GM19324 (cell line): Measurements from ENCODE around the gene PABPN1.
A peak's percentile ranks its signal among the peaks of the same experiment; 100 is the strongest.
"Not testable (repeated sequence)": the region's sequence is repeated elsewhere in the genome, so short reads cannot be mapped to it uniquely, and the experiment has no call there.

Source experiments
- ATAC-seq: cut with Tn5 transposase; IDR thresholded peaks from one replicate; pipeline ENCODE4 v1.9.1; 2021; ENCODE audit warnings: mild to moderate bottlenecking, moderate library complexity; ENCODE audit not compliant: unreplicated experiment, low FRiP score

The PABPN1 gene

DNA sequence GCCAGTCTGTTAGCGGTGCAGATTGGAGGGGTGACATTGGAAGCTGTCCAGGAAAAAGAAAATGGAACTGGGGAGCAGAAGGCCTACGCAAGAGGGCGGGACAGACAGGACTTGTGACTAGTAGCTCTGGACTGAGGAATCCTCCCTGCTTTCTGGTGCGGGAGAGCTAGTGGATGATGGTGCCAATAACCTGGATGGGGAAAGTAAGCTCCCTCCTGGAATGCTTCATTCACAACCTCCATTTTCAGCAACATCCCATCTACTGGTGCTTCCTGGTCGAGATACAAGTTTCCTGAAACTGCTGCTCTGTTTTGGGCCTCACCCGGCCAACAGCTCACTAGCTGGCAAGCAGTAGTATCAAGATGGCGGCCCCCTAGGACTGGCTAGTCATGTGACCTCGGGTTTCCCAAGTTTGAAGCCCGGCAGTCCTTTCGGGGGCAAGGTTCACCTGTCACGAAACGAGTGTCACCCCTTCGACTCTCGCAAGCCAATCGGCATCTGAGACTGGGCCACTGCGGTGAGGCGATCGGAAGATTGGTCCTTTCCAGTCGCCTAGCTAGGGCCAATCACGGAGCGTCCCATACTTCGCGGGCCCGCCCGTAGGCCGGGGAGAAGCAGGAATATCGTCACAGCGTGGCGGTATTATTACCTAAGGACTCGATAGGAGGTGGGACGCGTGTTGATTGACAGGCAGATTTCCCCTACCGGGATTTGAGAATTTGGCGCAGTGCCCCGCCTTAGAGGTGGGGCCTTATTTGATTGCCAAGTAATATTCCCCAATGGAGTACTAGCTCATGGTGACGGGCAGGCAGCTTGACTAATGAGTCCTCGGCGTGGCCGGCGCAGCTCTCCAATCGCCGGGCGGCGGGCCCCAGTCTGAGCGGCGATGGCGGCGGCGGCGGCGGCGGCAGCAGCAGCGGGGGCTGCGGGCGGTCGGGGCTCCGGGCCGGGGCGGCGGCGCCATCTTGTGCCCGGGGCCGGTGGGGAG is at the start of gene PABPN1:
PABPN1 (plus strand) TSS at position 874 of the 988 bp plus-strand sequence; CDS start at position 887, 13 bp downstream.
- peak; percentile 93 for ATAC-seq

DNA sequence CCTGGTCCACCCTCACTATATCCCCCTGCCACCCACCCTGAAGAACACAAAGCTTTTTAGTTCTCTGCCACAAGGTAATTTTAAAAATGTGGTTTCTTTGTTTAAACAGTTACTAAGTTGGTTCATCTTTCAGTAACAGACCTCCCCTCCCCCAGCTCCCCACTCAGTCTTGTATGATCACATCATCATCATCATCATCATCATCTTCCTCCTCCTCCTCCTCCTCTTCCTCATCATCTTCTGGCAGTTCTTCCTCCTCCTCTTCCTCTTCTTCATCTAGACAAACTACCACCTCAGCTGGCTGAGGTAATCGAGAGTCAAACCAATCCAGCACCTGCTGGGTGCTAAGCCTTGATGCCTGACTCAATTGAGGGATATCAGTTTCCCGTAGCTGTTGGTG is 45.8 kb upstream of the PABPN1 start:
- no peak for ATAC-seq

DNA sequence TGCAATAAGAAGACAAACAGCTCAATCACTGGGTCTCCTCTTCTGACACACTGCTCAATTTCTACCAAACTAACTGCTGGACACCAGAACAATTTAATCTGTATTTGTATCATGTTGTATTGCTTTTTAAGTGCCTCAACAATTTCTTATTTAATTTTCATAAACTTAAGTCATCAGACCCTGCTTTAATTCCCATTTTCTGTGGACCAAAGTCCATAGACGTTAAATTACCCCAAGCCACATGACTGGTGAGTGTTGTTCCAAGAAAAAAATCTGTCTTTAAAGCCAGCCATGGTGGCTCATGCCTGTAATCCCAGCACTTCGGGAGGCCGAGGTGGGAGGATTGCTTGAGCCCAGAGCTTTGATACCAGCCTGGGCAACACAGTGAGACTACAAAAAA is 44.1 kb upstream of the PABPN1 start:
- ATAC-seq, result no peak

GRCh38 chr14:23277928-23278327 is 43.3 kb upstream of the PABPN1 start:
- ATAC-seq, result not testable (repeated sequence)

DNA sequence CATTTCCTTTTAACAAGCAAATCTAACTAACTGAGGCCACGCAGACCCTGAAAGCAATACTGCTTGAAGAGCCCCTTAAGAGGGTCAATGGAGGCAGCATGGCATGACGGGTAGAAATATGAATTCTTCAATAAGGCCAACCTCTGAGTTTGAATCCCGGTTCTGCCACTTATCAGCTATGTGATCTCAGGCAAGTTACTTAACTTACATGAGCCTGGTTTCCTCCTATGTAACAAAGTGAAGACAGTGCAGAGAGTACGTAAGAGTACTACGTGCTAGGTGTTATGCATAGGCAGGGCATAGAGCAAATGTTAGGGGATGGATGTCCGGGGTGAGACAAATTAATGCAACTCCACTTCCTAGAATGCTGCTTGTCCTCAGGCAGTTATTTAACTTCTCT is 40.0 kb upstream of the PABPN1 start:
- no peak for ATAC-seq

DNA sequence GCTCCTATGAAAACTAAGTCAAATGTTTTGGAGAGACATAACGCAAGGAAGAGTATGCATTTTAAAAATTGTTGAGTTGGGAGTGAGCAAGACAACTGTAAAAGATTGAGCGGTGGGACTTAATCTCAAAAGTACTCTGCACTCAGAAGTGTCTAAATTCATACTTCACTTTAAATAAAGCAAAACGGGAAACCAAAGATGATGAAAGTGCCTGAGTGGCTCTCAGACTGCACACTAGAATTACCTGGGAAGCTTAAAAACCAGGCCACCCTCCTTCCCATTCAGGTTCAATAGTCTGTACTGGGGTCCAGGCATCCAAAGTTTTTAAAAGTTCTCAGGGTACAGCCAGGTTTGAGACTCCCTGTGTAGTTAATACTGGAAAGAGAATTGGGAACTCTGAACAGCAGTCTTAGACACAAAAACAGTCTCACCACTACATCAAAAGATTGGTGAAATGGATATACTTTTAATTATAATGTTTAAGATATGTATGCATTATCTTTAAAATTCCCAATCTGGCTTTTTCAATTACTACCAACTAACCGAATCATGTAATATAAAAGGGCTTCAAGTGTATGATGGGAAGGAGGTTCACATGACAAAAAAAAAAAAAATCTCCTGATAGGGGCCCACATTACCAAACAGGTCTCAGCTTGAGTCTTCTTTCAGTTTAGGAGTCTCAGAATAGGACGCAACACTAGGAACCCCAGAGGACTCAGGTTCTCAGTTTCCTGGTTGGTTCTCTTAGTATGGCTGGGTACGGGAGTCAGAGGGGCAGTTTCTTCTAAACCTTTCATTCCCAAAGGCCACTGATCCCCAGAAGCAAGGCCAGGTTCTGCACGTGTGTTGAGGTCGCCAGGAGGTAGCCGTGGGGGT is 36.4 kb upstream of the PABPN1 start:
- no peak for ATAC-seq

DNA sequence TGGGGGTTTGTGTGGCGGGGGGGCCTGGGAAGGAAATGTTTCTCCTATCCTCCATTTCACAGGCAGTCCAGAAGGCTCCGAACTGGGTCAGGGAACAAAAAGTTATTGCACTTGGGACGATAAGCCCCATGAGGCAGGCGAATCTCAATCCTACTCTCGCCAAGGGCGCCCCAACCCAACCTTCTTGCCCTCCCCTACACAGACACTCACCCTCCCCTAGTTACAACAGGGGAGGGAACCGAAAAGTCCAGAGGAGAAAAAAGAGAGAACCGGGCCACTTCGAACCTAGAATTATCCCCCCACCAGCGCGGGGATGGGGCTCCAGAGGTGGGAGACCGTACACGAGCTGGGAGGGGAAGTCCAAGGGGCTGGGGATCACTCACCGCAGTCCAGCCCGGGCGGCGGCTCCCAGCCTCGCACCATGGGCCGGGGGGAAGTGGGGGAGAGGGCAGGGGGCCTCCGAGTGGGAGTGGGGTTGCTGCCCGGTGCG is 35.7 kb upstream of the PABPN1 start:
- ATAC-seq, result peak; percentile 27

DNA sequence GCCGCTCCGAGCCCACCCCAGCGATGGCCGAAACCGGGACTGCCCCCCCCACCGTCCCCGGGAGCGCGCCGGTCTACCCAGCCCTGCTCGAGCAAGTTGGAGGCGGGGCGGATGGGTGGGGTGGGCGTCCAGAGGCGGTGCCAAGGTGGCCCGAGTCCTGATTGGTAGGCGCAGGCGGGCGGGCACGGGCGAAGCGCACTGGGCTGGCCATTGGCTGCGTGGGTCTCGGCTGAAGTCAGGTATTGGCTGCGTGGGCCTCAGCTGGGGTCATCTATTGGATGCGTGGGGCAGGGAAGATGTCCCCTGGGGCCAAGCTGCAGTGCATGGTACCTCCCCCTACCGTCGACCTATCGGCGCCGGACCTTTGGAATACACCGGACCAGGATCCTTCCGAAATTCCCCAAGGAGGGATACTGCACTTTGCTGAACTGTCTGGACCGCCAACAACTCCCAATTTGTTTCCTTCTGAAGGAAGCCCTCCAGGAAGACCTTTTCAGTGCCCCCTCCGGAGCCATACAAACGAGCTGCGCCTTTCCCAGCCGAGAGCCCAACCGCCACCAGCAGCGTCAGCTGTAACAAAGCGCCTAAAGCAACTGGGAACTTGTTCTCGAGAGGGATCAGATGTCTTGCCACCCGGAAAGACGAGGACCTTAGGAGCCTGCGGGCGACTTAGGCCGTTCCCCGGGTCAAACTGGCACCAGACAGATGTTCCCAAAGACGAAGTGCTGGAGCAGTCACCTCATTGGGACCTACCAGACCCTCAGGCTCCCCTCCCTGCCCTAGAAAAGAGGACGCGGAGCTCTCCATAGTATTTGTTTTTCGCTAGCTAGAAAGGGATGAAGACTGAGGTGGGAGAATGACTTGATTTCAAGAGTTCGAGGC is 35.0 kb upstream of the PABPN1 start, which contains the start of gene HOMEZ:
HOMEZ (minus strand) TSS at position 113 of the 882 bp plus-strand sequence. CDS start 180 bp downstream, outside the sequence.
- ATAC-seq, result peak; percentile 99

DNA sequence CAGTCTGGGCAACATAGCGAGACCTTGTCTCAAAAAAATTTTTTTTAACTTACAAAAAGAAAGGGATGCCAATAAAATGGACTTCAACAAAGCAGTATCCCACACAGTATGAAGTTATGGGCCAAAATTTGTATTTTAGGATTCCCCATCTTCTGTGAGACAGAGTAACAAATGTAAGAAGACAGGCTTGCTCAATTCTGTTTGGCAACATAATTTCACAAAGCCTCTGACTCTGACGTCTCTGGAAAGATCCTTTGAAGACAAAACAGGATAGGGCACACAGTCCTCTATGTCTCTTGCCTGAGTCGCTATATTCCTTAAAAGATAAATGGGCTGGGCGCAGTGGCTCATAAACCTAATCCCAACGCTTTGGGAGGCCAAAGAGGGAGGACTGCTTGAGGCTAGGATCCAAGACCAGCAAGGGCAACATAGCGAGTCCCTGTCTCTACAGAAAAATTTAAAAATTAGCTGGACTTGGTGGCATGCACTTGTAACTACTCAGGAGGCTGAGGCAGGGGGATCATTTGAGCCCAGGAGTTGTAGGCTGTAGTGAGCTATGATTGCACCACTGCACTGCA is 34.3 kb upstream of the PABPN1 start:
- no peak for ATAC-seq

GRCh38 chr14:23294734-23295561 is 26.3 kb upstream of the PABPN1 start:
- no peak for ATAC-seq

DNA sequence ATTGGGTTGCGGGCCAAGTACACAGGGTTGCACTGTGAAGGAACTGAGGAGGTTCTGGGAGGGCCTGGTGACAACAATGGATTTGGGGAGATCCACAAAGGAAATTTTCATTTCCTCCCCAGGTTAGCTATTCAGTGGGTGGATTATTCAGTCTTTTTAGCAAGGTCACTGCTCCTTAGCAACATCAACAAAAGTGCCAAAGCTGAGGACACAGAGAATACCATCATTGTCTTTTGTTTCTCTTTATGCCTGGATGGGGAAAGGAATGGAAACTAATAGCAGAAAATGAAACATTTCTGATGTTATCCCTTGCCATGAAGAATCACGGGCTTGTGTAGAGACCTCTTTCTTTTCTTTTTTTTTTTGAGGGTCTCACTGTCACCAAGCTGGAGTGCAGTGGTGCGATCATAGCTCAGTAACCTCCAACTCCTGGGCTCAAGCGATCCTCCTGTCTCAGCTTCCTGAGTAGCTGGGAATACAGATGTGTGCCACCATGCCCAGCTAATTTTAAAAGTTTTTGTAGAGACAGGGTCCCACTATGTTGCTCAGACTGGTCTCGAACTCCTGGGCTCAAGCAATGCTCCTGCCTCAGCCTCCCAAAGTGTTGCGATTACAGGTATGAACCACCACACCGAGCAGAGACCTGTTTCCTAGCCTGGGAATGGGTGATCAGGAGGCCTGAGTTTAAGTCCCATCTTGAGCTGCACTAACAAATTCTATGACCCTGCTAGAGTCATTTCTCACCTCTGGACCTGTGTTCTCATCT is 25.1 kb upstream of the PABPN1 start:
- no peak for ATAC-seq

- ATAC-seq, result no peak
Measured at GRCh38 chr14:23297096-23297495, 24.2 kb upstream of the PABPN1 start.

GRCh38 chr14:23297611-23298277 is 23.5 kb upstream of the PABPN1 start:
- ATAC-seq, result no peak

DNA sequence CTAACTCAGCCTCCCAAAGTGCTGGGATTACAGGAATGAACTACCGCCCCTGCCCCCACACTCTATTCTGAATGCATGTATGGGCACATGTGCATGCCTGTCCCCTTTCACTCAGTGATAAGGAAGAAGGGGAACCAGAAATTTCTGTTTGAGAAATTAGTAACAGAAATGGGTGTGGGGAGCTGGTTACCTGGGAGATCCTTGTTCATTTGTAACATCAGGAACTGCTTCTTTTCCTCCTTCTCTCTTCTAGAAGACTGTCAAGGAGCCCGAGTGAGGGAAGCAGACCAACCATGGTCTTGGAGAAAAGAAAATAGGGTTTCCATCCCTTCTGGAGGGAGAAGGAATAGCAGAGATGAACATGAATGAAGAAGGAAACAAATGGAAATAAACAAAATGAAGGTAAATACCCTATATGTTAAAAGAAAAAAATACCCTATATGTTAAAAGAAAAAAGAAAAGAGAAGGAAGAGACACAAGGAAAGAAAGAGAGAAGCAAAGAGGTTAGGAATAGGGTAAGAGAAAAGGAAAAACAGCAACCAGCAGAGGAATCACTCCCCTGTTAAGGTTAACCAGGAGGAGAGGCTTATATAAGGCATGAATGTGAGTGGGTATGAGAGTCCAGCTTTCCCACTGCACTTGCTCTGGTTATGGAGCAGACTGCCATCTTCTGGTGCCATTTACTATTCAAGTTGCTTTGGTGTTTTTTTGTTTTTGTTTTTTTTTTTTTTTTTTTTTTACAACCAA is 21.9 kb upstream of the PABPN1 start:
- ATAC-seq, result no peak

GRCh38 chr14:23299986-23300686 is 21.1 kb upstream of the PABPN1 start:
- ATAC-seq, result no peak

- ATAC-seq, result no peak
Measured at GRCh38 chr14:23300687-23301223, 20.5 kb upstream of the PABPN1 start.
